ENCODE data around the gene RAD51D.
A peak's percentile ranks its signal among the peaks of the same experiment; 100 is the strongest.
"Not testable (repeated sequence)": the region's sequence is repeated elsewhere in the genome, so short reads cannot be mapped to it uniquely, and the experiment has no call there.

The RAD51D gene

GRCh38 chr17:35119370-35120165 is at the start of gene RAD51D:
Gene RAD51D, minus strand, starts transcription at chr17:35119860. Its CDS starts 247 bp downstream, at chr17:35119613.
- DNase-seq = peak; percentile 70

GRCh38 chr17:35167666-35168065 is 48.0 kb upstream of the RAD51D start:
- no peak for DNase-seq

GRCh38 chr17:35167046-35167445 is 47.4 kb upstream of the RAD51D start:
- no peak for DNase-seq

- no peak for DNase-seq
Measured at GRCh38 chr17:35166526-35166925, 46.9 kb upstream of the RAD51D start.

GRCh38 chr17:35164716-35165115 is 45.1 kb upstream of the RAD51D start:
- DNase-seq = no peak

GRCh38 chr17:35163886-35164285 is 44.2 kb upstream of the RAD51D start:
- no peak for DNase-seq

GRCh38 chr17:35162755-35163154 is 43.1 kb upstream of the RAD51D start:
- DNase-seq = no peak

- peak; percentile 18 for DNase-seq
Measured at GRCh38 chr17:35161281-35161761, 41.7 kb upstream of the RAD51D start.

- no peak for DNase-seq
Measured at GRCh38 chr17:35160354-35161201, 40.9 kb upstream of the RAD51D start.

- DNase-seq = no peak
Measured at GRCh38 chr17:35159940-35160339, 40.3 kb upstream of the RAD51D start.

GRCh38 chr17:35155246-35155645 is 35.6 kb upstream of the RAD51D start:
- no peak for DNase-seq

GRCh38 chr17:35154196-35155165 is 34.8 kb upstream of the RAD51D start:
- no peak for DNase-seq

- DNase-seq = no peak
Measured at GRCh38 chr17:35152421-35153140, 32.9 kb upstream of the RAD51D start.

GRCh38 chr17:35151080-35151479 is 31.4 kb upstream of the RAD51D start:
- not testable (repeated sequence) for DNase-seq

GRCh38 chr17:35149941-35150340 is 30.3 kb upstream of the RAD51D start:
- DNase-seq = no peak

- DNase-seq = no peak
Measured at GRCh38 chr17:35148144-35148543, 28.5 kb upstream of the RAD51D start.

GRCh38 chr17:35147375-35147905 is 27.8 kb upstream of the RAD51D start, which contains the start of gene UNC45B:
Gene UNC45B, plus strand, starts transcription at chr17:35147817. Its CDS starts 447 bp downstream, at chr17:35148264.
- DNase-seq = no peak

- no peak for DNase-seq
Measured at GRCh38 chr17:35146214-35146833, 26.7 kb upstream of the RAD51D start.

GRCh38 chr17:35144840-35145239 is 25.2 kb upstream of the RAD51D start:
- no peak for DNase-seq

- DNase-seq = no peak
Measured at GRCh38 chr17:35142467-35142796, 22.8 kb upstream of the RAD51D start.
